ENCODE results near the gene CEP290. TPM values are rescaled to one million over a fixed set of nuclear protein-coding genes. Genes with fewer than 3 reads are reported as not detected.

CEP290 gene
- total RNA-seq, 4 donors from 2014 or later, result 24.7 to 42.6 (median 36.6) TPM

DNA sequence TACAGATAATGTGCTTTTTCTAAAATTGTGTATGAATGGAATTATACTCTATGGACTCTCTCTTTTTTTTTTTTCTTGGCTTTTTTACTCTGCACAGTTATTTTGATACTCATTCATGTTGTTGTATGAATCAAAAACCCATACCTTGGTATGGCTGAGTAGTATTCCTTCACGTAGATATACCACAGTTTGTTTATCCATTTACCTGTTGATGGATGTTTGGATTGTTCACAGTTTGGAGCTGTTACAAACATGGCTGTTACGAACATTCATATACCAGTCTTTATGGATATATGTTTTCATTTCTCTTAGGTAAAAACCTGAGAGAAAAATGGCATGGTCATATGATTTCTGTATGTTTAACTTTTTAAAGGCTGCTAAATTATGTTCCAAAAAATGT, 43.4 kb upstream of the CEP290 start:
- Histone ChIP-seq H3K4me3 (replicated peaks in 1 of 3) (no peak overlapping the region), H3K36me3 (peaks cover 5% of the 10 kb centered on the region in 2 donors), H3K9me3 (no peaks in the 10 kb centered on the region), H3K27ac (no peak overlapping the region), H3K4me1 (no peaks in the 10 kb centered on the region), H3K27me3 (no peaks in the 10 kb centered on the region)
- TF ChIP-seq, protein P1, sequence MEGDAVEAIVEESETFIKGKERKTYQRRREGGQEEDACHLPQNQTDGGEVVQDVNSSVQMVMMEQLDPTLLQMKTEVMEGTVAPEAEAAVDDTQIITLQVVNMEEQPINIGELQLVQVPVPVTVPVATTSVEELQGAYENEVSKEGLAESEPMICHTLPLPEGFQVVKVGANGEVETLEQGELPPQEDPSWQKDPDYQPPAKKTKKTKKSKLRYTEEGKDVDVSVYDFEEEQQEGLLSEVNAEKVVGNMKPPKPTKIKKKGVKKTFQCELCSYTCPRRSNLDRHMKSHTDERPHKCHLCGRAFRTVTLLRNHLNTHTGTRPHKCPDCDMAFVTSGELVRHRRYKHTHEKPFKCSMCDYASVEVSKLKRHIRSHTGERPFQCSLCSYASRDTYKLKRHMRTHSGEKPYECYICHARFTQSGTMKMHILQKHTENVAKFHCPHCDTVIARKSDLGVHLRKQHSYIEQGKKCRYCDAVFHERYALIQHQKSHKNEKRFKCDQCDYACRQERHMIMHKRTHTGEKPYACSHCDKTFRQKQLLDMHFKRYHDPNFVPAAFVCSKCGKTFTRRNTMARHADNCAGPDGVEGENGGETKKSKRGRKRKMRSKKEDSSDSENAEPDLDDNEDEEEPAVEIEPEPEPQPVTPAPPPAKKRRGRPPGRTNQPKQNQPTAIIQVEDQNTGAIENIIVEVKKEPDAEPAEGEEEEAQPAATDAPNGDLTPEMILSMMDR (IDR thresholded peaks at IDR 0.05), result no peak
- no peak for TF ChIP-seq POLR2A (IDR thresholded peaks at IDR 0.05)
- intact Hi-C loops (cut with DNase I), result no loop called here
- no peak for DNase-seq
- WGBS, 2 donors, result 97 to 98% methylated on average over 2 of the region's 2 CpGs

DNA sequence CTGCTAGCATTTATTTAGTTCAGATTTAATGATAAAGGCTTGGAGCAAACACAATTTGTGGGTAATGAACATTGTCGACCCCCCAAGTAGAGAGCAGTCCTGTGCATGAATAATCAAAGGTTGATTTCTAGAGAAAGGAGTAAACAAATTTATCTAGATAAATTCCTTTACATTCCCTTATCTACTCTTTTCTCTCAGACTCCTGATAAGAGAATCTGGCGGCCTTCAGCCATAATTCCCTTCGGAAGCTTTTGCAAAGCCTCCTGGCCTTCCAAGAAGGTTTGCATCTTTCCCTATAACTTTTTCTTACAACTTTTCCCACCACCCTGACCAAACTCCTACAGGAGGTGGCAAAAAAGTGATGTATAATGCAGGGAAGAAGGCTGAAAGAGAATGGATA, 42.3 kb upstream of the CEP290 start:
- no peak for TF ChIP-seq POLR2A (IDR thresholded peaks at IDR 0.05)
- TF ChIP-seq, protein P1 (IDR thresholded peaks at IDR 0.05), result no peak
- no peak for DNase-seq
- Histone ChIP-seq H3K27me3 (no peaks in the 10 kb centered on the region), H3K36me3 (peaks cover 5% of the 10 kb centered on the region in 2 donors), H3K27ac (no peak overlapping the region), H3K4me1 (no peaks in the 10 kb centered on the region), H3K9me3 (no peaks in the 10 kb centered on the region), H3K4me3 (replicated peaks in 1 of 3) (no peak overlapping the region)
- WGBS, 2 donors, result 94 to 97% methylated on average over 3 of the region's 3 CpGs
- intact Hi-C loops (cut with DNase I), result no loop called here

DNA sequence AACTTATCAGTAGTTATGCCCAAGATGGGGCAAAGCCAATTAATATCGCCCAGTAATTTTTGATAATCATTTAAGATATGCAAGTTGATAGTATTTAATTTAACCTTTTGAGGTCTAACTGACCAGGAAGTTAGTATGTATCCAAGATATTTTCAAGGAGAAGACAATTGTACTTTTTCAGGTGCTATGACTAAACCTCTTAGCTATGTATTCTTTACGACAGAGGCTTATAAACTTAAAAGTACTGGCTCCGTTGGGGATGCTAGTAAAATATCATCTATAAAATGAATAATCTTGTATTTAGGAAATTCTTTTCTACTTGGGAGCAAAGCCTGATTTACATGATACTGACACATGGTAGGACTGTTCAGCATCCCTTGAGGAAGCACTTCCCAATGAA, 40.5 kb upstream of the CEP290 start:
- Histone ChIP-seq H3K4me1 (no peaks in the 10 kb centered on the region), H3K27ac (no peak overlapping the region), H3K36me3 (peaks cover 5% of the 10 kb centered on the region in 2 donors), H3K4me3 (replicated peaks in 1 of 3) (no peak overlapping the region), H3K27me3 (no peaks in the 10 kb centered on the region), H3K9me3 (no peaks in the 10 kb centered on the region)
- intact Hi-C loops (cut with DNase I), result no loop called here
- DNase-seq, result no peak
- no peak for TF ChIP-seq POLR2A (IDR thresholded peaks at IDR 0.05)
- TF ChIP-seq, protein P1 (IDR thresholded peaks at IDR 0.05), result no peak
- WGBS, 2 donors, result 92 to 97% methylated on average over 3 of the region's 3 CpGs

DNA sequence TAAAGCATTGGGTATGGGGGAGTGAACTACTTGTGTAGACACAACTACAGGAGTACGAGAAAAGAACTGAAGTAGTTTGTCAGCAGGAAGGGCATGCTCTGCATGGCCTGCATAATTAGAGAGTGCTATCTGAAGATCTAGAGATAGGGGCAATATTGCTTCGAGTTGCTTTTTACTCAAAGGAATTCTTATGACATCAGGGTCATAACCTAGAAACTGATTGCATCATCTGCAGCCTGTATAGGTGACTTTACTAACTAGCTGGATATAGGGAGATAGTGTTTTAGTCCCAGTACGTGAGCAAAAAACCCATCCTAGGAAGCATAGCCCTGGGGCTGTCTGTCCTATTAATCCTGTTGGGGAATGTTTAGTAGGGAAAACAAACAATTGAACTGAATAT, 40.0 kb upstream of the CEP290 start:
- intact Hi-C loops (cut with DNase I), result no loop called here
- Histone ChIP-seq H3K27ac (no peak overlapping the region), H3K36me3 (peaks cover 5% of the 10 kb centered on the region in 2 donors), H3K9me3 (no peaks in the 10 kb centered on the region), H3K4me3 (replicated peaks in 1 of 3) (no peak overlapping the region), H3K4me1 (no peaks in the 10 kb centered on the region), H3K27me3 (no peaks in the 10 kb centered on the region)
- TF ChIP-seq, protein P1 (IDR thresholded peaks at IDR 0.05), result no peak
- TF ChIP-seq POLR2A (IDR thresholded peaks at IDR 0.05), result no peak
- no peak for DNase-seq
- 89 to 91% methylated on average over 3 of the region's 3 CpGs for WGBS, 2 donors

DNA sequence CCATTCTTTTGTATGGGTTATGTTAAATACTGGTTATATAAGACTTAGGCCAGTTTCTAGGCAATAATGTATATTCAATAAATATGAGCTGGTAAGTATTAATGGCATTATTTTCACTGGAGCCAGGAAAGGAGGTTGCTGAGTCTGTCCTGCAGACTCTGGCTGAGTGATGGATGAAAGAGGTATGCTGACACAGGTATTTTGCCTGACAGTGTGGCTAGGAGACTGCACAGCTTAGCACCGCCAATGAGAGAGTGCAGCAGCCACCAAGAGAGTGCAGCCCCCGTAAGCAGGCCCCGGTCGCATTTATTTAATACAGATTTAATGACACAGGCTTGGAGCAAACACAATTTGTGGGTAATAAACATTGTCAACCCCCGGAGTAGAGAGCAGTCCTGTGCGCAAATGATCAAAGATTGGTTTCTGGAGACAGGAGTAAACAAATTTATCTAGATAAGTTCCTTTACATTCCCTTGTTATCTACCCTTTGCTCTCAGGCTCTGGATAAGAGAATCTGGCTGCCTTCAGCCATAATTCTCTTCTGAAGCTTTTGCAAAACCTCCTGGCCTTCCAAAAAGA, 37.6 kb upstream of the CEP290 start:
- Histone ChIP-seq H3K9me3 (no peaks in the 10 kb centered on the region), H3K4me1 (no peaks in the 10 kb centered on the region), H3K4me3 (replicated peaks in 1 of 3) (no peak overlapping the region), H3K36me3 (peaks cover 5 to 11% of the 10 kb centered on the region in 2 donors), H3K27me3 (no peaks in the 10 kb centered on the region), H3K27ac (no peak overlapping the region)
- intact Hi-C loops (cut with DNase I), result no loop called here
- 90 to 95% methylated on average over 6 of the region's 6 CpGs for WGBS, 2 donors
- DNase-seq, result no peak
- TF ChIP-seq, protein P1 (IDR thresholded peaks at IDR 0.05), result no peak
- no peak for TF ChIP-seq POLR2A (IDR thresholded peaks at IDR 0.05)

Measured in thyroid gland (tissue), 4 donors.